Mesodermal cell (in vitro differentiated cells): ENCODE data around the gene CTCF.

Experiments used
- H3K27ac ChIP-seq: 2 replicates; pipeline ENCODE4 v1.7.0; 2013; ENCODE audit warnings: mild to moderate bottlenecking, low read depth, low read length, moderate library complexity; ENCODE audit not compliant: severe bottlenecking
- H3K36me3 ChIP-seq: 2 replicates; pipeline ENCODE4 v1.7.1; 2013; ENCODE audit warnings: mild to moderate bottlenecking, low read length, moderate library complexity; ENCODE audit not compliant: control insufficient read depth, insufficient read depth
- H3K4me1 ChIP-seq: one replicate; pipeline ENCODE4 v1.7.1; 2013; ENCODE audit warnings: mild to moderate bottlenecking, low read length; ENCODE audit not compliant: insufficient read depth, control insufficient read depth, poor library complexity, severe bottlenecking
- H3K4me3 ChIP-seq: 2 replicates; pipeline ENCODE4 v1.7.0; 2013; ENCODE audit warnings: low read length, control low read depth, mild to moderate bottlenecking; ENCODE audit not compliant: insufficient read depth, poor library complexity, severe bottlenecking; ENCODE audit errors: extremely low read depth
- H3K9me3 ChIP-seq: 2 replicates; pipeline ENCODE4 v1.7.1; 2013; ENCODE audit warnings: mild to moderate bottlenecking, low read length, moderate library complexity; ENCODE audit not compliant: control insufficient read depth
- WGBS, 2 experiments: methylation state at CpG; one replicate each; pipeline ENCODE4 v1.1.5; 2013; ENCODE audit warnings: missing lambda C conversion rate in 2 of 2; ENCODE audit not compliant: insufficient coverage in 2 of 2; 5-methylcytosine and 5-hydroxymethylcytosine counted together

CTCF gene

DNA sequence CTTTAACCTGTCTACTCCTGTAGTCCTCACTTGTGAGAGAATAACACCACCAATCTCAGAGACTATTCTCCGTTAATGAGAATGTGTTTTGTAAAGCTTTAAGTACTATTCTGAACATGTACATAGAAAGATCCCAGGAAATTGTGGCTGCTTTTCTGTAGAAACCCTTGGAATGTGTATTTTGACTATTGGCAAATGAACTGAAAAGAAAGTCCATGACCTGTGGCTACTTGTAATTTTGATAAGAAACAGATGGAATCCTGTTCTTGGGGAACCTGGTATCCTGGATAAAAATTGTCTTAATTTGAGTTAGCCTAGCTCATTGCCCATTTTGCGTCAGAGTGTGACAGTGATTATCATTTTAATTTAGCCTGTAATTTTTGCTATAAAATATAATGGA lies 9.1 kb downstream of the CTCF start:
- Histone ChIP-seq H3K36me3 (peaks cover 58% of the 10 kb centered on the region), H3K27ac (no peak overlapping the region), H3K4me3 (no peak overlapping the region), H3K9me3 (no peaks in the 10 kb centered on the region), H3K4me1 (no peaks in the 10 kb centered on the region)
- WGBS, 2 experiments: no CpG with 5 or more reads among the region's 2 CpGs

DNA sequence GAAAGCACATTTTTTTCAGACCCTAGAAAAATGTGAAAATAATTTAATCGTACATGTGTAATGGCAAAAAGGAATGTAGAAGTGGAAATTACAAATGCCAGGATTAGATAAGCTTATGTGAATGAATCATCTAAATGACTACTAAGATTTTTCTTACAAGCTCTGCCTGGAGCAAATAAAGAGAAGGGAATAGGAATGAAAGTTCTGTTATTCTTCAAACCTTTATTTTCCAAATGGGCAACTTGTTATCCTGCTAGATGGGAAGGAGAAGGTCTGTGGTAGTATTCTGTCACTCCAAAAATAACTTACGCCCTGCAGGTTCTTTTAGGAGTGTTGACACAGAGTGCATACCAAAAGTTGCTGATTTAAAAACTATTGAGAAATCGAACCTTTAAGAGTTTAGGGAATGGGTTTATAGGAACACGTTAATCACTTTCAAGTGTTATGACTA lies 9.7 kb downstream of the CTCF start:
- peaks cover 60% of the 10 kb centered on the region for H3K36me3 ChIP-seq
- H3K4me3 ChIP-seq: no peak overlapping the region
- 95 to 100% methylated on average over 3 of the region's 4 CpGs for WGBS, 2 experiments
- H3K4me1 ChIP-seq: no peaks in the 10 kb centered on the region
- no peaks in the 10 kb centered on the region for H3K9me3 ChIP-seq
- H3K27ac ChIP-seq: no peak overlapping the region

DNA sequence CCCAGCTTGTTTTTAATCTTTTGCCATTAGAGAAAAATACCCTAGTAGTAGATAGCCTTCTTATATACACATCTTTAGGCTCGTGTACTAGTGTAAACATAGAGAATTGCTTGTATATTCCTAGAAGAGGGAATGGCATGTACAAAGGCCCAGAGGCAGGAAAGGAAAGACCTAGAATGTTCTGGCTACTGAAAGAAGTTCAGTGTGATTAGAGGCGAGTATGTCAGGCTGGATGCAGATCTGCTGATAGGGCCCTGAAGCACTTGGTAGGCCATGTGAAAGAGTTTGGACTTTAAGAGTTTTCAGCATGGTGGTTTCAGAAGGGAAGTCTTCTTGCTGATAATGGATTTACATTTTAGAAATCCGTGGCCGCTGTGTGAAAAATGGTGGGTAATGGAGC lies 17.4 kb downstream of the CTCF start:
- H3K36me3 ChIP-seq: peaks cover 60% of the 10 kb centered on the region

DNA sequence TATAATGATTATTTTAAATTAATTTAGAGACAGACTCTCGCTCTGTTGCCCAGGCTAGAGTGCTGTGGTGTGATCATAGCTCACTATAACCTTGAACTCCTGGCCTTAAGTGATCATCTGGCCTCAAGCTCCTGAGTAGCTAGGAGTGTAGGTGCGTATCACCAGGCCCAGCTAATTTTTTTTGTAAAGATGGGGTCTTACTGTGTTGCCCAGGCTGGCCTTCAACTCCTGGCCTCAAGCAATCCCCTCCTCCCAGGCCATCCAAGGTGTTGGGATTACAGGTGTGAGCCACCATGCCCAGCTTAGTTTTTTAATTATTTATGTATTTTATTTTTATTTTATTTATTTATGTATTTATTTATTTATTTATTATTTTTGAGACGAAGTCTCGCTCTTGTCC lies 17.9 kb downstream of the CTCF start:
- Histone ChIP-seq H3K27ac (no peak overlapping the region), H3K9me3 (no peaks in the 10 kb centered on the region), H3K4me1 (no peaks in the 10 kb centered on the region), H3K4me3 (no peak overlapping the region), H3K36me3 (peaks cover 55% of the 10 kb centered on the region)
- 92 to 100% methylated on average over 2 of the region's 4 CpGs for WGBS, 2 experiments

More for the DNA sequence above, 17.4 kb downstream of the CTCF start:
- Histone ChIP-seq H3K4me1 (no peaks in the 10 kb centered on the region), H3K9me3 (no peaks in the 10 kb centered on the region), H3K27ac (no peak overlapping the region), H3K4me3 (no peak overlapping the region)
- 94 to 95% methylated on average over 3 of the region's 4 CpGs for WGBS, 2 experiments

DNA sequence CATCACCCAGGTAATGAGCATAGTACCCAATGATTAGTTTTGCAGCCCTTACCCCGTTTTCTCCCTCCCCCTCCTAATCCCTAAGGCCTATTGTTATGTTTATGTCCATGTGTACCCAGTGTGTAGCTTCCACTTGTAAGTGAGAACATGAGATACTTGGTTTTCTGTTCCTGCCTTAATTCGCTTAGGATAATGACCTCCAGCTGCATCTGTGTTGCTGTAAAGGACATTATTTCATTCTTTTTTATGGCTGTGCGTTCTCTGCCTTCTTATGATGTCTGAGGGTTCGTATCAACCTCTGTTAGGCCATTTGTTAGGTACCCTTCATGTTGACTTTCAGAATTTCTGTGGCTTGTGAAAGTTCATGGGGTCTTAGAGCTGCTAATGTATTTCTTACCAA lies 31.0 kb downstream of the CTCF start:
- peaks cover 32% of the 10 kb centered on the region for H3K36me3 ChIP-seq
- H3K27ac ChIP-seq: no peak overlapping the region
- H3K9me3 ChIP-seq: no peaks in the 10 kb centered on the region
- 71 to 92% methylated on average over 2 to 3 of the region's 4 CpGs for WGBS, 2 experiments
- H3K4me3 ChIP-seq: no peak overlapping the region
- H3K4me1 ChIP-seq: peaks cover 3% of the 10 kb centered on the region

DNA sequence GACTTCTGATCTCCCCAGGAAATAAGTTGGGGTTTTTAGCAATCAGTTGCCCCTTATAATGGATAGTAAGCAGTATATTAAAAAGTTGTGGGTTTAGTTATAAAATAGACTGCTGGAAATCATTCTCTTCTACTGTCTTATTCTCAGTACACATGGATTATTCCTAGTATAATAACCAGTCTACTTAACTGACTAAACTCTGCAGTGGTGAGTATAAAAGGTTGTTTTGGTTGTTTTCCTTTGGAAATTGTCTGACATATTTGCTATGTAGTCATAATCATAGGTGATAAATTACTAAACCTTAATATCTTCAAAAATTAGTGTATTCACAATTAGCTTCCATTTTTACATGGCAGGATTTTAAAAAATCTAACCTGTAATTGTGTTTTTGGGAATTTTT lies 31.4 kb downstream of the CTCF start:
- H3K9me3 ChIP-seq: no peaks in the 10 kb centered on the region
- no peak overlapping the region for H3K27ac ChIP-seq
- no peak overlapping the region for H3K4me3 ChIP-seq
- H3K36me3 ChIP-seq: peaks cover 36% of the 10 kb centered on the region
- peaks cover 3% of the 10 kb centered on the region for H3K4me1 ChIP-seq

DNA sequence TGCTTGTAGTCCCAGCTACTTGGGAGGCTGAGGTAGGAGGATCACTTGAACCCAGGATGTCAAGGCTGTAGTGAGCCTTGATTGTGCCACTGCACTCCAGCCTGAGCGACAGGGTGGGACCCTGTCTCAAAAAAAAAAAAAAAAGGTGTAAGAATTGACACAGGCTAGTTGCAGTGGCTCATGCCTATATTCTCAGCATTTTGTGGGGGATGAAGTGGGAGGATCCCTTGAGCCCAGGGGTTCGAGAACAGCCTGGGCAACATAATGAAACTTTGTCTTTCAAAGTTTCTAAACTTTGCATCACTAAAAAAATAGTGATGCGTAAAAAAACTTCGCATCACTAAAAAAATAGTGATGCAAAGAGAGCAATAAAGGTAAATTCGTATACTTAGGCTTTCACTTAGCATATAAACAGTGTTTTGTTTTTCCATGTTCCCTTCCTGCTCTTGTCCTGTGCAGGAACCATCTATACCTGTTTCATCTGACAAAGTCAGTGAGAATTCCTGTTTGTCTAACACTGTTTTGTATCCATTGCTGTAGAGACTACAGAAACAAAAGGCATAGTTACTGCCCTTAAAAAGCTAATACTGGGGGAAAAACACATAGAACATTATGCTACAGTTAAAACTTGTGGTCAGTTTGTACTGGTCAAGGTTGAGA lies 32.1 kb downstream of the CTCF start:
- peaks cover 40% of the 10 kb centered on the region for H3K36me3 ChIP-seq
- peaks cover 3% of the 10 kb centered on the region for H3K4me1 ChIP-seq
- no peaks in the 10 kb centered on the region for H3K9me3 ChIP-seq
- WGBS, 2 experiments: 80 to 81% methylated on average over 1 to 4 of the region's 5 CpGs
- no peak overlapping the region for H3K27ac ChIP-seq
- H3K4me3 ChIP-seq: no peak overlapping the region

DNA sequence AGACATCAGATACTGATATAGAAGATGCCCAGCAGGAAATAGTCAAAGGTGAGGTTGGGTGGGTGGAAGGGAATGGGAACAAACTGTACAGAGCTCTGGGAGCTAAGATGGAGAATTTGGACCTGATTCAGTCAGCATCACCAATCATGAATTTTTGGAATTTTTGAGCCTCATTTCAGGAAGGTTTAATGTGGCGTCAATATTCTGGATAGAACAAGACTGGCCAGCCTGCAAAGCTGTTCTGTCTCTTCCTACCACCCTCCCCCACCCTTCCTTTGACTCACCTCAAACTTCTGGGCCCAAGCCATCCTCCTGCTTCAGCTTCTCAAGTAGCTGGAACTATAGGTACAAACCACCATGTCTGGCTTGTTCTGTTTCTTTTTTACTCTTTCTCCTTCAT lies 32.6 kb downstream of the CTCF start:
- H3K36me3 ChIP-seq: peaks cover 46% of the 10 kb centered on the region
- H3K4me3 ChIP-seq: no peak overlapping the region
- no peak overlapping the region for H3K27ac ChIP-seq
- H3K4me1 ChIP-seq: peaks cover 3% of the 10 kb centered on the region
- no peaks in the 10 kb centered on the region for H3K9me3 ChIP-seq
- WGBS, 2 experiments: 100% methylated on average over 1 of the region's 1 CpG

DNA sequence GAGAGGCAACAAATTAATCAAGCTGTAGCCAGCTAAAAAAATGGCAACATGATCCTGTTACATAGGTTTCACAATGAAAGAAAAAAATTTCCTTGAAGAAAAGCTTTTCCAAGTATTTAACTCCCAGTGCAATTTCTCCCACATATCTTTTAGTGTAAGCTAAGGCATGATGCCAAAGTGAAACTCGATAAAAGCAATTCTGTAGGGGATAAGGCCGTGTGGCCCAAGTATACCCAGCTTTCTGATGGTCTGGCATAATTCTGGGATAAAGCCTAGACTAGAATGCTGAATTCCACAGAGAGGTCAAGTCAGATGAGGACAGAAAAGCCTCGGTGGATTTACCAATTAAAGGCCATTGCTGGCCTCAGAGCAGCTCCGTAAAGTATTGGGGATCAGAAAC lies 36.2 kb downstream of the CTCF start:
- H3K27ac ChIP-seq: no peak overlapping the region
- H3K9me3 ChIP-seq: no peaks in the 10 kb centered on the region
- no peak overlapping the region for H3K4me3 ChIP-seq
- H3K36me3 ChIP-seq: peaks cover 36% of the 10 kb centered on the region
- WGBS, 2 experiments: 90 to 92% methylated on average over 4 of the region's 4 CpGs
- peaks cover 11% of the 10 kb centered on the region for H3K4me1 ChIP-seq

DNA sequence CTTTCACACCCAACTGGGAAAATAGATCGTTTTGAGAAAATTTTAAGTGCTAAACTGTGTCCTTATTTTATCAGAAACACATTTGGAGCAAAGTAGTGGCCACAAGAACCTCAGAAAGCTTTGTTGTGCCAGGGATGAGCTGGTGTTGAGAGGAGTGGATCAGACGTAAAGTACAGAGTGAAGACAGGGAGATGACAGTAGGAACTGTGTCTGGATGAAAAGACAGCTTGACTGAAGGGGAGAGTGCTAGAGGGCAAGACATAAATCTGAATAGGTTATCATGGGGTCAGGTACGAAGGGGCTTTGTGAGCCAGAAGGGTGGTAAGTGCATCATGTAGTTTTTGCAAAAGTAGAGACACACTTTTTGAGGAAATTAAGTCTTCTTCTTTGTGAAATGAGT lies 43.3 kb downstream of the CTCF start:
- Histone ChIP-seq H3K27ac (peak overlapping the region; percentile 33), H3K4me3 (no peak overlapping the region), H3K36me3 (peaks cover 15% of the 10 kb centered on the region), H3K9me3 (no peaks in the 10 kb centered on the region), H3K4me1 (peaks cover 7% of the 10 kb centered on the region)
- WGBS, 2 experiments: 96% methylated on average over 3 of the region's 3 CpGs

DNA sequence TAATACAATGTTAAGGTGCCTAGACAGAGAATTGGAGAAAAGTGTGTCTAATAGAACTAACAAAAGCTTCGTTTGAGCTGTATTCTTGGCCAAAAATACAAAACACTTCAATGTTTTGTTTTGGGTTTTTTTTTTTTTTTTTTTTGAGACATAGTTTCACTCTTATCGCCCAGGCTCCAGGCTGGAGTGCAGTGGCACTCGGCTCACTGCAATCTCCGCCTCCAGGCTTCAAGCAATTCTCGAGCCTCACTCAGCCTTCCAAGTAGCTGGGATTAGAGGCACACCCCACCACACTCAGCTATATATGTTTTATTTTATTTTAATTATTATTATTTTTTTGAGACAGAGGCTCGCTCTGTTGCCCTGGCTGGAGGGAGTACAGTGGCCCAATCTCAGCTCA lies 44.3 kb downstream of the CTCF start:
- H3K4me3 ChIP-seq: no peak overlapping the region
- peaks cover under 1% of the 10 kb centered on the region for H3K4me1 ChIP-seq
- peaks cover 24% of the 10 kb centered on the region for H3K36me3 ChIP-seq
- no peak overlapping the region for H3K27ac ChIP-seq
- 100% methylated on average over 1 of the region's 6 CpGs for WGBS, 2 experiments
- no peaks in the 10 kb centered on the region for H3K9me3 ChIP-seq
